ENCODE results near the gene EIF4G1.
"Not testable (repeated sequence)": the region's sequence is repeated elsewhere in the genome, so short reads cannot be mapped to it uniquely, and the experiment has no call there.

EIF4G1 gene

DNA sequence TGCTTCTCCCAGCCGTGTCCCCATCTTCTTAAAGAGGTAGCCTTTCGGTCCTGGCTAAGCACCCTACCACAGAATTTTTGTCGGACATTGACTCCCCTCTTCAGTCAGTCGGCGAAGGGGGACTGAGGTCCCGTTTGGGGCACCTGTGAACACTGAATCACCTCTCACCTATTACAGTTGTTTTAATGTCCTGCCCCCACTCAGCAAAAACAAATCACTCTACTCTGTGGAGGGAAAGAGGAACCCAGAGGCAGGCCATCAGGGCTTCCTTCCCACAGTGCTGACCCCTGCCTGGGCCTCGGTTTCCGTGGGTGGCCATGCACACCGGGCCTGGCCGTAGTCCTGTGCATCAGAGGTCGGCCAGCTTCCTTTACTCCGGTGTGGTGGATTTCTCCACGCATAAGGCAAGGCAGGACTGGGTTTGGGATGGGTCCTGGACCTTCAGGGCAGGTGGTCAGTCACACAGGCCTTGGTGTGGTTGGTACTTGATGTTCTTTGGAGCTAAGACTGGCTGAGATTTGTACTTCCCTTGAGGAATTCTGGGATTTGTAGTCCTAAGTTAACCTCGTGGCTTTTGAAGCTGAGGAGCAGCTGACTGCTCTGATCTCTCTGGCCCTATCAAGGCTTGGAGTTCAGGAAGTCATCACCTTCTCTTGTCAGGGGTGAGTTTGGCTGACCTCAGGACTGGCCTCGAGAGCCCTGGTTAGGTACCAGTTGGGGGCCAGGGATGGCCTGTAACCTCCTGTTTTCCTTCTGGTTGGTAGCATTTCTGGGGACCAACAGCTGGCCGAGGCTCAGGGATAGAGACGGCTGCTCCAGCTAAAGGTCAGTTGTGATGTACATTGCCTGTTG, 22.4 kb downstream of the EIF4G1 start:
- DNase-seq = no peak

DNA sequence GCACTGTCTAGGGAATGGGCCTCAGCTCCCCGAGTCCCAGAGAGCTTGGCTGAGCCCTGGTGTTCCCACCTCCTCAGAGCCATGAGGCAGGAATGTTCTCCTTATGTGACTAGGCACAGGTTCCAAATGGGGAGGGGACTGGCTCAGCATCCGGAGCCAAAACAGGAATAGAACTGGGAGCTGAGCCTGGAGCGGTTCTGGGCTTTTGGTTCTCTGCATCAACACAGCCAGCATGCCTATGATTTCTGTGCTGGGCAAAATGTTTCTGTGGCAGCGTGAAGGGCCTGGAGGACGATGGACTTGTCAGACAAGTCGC, 23.0 kb downstream of the EIF4G1 start, which contains the start of gene FAM131A:
Gene FAM131A (plus strand): TSS at position 202 of the 316 bp plus-strand sequence. CDS start 31 bp downstream, at position 233.
- DNase-seq = no peak

DNA sequence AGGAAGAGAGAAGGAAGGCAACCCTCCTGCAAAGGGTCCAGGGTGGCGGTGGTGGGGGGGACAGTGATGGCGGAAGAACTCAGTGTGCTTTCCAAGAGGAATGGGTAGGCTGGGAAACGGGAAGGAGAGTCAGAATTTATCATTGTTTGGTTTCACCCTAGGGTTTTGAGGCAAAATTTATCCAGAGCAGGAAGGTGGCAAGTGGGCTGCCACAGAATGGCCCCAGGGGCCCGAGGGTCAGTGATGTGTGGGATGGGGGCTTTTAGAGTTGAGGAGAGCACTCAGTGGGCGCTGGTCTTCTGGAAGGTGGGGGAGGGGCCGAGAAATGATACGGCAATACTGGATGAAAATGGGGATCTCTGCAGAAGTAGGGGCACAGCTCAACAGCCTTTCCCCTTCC, 23.6 kb downstream of the EIF4G1 start:
- DNase-seq = no peak

DNA sequence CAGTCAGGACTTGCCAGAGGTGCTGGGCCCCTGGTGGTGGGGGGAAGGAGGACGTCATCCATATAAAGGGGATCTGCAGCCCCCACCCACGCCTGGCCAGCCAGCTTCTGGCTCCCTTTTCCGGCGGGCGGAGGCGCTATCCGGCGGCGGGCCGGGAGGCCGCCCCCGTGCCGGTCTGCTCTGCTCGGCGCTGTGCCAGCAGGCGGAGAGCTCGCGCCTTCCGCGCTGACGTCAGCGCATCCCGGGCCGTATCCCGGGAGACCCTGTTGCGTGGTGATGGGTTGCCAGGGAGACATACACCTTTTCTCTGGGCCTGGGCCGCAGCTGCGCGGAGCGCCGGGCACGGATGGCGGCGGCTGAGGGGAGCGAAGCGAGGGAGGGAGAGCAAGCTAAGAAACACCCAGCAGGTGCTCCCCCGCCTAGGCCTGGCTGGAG, 24.1 kb downstream of the EIF4G1 start:
- DNase-seq = no peak

DNA sequence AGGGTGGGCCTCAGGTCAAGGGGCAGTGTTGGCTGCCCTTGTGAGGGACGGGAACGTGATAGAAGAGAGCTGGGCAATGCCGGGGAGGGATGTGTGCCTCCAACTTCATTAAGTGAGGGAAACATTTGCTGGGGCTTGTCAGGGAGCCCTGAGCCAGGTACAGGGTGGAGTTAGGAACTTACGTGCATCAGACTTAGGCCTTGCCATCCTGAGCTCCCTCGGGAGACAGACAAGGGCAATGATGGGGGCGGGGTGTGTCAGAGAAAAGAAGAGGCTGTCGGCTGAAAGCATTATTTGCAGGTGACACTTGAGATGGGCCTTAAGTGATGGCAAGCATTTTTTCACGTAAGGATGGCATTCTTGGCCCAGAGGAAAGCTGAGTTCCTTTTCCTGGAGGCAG, 24.6 kb downstream of the EIF4G1 start:
- DNase-seq = no peak

DNA sequence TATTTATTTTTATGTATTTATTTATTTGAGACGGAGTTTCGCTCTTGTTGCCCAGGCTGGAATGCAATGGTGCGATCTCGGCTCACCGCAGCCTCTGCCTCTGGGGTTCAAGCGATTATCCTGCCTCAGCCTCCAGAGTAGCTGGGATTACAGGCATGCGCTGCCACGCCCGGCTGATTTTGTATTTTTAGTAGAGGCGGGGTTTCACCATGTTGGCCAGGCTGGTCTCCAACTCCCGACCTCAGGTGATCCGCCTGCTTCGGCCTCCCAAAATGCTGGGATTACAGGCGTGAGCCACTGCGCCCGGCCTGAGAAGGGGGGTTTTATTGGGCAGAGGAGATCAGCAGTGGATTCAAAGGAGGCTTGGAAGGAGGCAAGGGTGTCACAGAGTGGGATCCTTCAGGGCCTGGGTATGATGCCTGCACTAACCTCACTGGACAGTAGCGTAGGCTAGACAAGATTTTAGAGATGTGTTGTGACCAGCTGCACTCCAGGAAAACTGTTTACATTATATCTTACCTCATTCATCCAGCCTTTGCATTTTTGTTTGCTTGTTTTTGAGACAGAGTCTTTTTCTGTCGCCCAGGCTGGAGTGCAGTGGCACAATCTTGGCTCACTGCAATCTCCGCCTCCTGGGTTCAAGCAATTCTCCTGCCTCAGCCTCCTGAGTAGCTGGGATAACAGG, 25.2 kb downstream of the EIF4G1 start:
- DNase-seq = not testable (repeated sequence)

DNA sequence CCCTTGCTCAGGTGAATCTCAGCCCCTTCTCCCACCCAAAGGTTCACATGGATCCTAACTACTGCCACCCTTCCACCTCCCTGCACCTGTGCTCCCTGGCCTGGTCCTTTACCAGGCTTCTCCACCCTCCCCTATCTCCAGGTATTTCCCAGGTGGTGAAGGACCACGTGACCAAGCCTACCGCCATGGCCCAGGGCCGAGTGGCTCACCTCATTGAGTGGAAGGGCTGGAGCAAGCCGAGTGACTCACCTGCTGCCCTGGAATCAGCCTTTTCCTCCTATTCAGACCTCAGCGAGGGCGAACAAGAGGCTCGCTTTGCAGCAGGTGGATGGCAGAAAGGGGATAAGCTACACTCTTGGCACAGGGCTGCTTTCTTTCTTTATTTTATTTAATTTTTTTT, 27.5 kb downstream of the EIF4G1 start:
- DNase-seq = no peak

DNA sequence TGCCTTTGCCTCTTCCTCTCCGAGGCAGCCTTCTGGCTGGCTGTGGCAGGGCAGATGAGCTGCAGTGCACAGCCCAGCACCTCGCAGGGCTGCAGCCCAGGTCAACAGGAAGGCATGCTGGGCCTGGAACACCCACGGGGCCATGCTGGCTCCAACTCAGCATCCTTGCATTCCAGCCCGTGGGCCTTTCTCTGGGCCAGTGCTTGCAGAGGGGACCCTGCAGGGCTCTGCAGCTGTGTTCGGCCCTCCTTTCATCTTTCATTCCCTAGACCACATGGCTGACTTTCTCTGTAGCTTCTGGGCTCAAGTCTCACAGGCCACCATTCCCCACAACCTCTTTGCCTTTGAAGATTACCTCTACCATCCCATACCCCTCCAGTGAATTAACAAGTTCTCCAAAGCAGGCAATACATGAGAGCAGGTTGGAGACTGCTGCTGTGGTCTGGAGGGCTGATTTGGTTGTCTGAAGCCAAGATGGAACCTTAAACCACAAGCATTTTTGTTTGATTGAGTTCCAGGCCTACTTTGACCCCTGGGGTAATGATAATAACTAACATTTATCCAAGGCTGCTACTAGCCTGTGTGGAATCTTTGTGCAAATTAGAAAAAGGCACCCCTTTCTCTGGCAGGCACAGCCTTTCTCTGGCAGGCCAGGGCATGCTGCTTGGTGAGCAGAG, 28.9 kb downstream of the EIF4G1 start:
- DNase-seq = no peak

DNA sequence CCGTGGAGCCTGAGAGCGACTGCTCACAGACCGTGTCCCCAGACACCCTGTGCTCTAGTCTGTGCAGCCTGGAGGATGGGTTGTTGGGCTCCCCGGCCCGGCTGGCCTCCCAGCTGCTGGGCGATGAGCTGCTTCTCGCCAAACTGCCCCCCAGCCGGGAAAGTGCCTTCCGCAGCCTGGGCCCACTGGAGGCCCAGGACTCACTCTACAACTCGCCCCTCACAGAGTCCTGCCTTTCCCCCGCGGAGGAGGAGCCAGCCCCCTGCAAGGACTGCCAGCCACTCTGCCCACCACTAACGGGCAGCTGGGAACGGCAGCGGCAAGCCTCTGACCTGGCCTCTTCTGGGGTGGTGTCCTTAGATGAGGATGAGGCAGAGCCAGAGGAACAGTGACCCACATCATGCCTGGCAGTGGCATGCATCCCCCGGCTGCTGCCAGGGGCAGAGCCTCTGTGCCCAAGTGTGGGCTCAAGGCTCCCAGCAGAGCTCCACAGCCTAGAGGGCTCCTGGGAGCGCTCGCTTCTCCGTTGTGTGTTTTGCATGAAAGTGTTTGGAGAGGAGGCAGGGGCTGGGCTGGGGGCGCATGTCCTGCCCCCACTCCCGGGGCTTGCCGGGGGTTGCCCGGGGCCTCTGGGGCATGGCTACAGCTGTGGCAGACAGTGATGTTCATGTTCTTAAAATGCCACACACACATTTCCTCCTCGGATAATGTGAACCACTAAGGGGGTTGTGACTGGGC, 30.3 kb downstream of the EIF4G1 start:
- DNase-seq = no peak

DNA sequence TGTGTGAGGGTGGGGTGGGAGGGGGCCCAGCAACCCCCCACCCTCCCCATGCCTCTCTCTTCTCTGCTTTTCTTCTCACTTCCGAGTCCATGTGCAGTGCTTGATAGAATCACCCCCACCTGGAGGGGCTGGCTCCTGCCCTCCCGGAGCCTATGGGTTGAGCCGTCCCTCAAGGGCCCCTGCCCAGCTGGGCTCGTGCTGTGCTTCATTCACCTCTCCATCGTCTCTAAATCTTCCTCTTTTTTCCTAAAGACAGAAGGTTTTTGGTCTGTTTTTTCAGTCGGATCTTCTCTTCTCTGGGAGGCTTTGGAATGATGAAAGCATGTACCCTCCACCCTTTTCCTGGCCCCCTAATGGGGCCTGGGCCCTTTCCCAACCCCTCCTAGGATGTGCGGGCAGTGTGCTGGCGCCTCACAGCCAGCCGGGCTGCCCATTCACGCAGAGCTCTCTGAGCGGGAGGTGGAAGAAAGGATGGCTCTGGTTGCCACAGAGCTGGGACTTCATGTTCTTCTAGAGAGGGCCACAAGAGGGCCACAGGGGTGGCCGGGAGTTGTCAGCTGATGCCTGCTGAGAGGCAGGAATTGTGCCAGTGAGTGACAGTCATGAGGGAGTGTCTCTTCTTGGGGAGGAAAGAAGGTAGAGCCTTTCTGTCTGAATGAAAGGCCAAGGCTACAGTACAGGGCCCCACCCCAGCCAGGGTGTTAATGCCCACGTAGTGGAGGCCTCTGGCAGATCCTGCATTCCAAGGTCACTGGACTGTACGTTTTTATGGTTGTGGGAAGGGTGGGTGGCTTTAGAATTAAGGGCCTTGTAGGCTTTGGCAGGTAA, 31.1 kb downstream of the EIF4G1 start:
- no peak for DNase-seq

DNA sequence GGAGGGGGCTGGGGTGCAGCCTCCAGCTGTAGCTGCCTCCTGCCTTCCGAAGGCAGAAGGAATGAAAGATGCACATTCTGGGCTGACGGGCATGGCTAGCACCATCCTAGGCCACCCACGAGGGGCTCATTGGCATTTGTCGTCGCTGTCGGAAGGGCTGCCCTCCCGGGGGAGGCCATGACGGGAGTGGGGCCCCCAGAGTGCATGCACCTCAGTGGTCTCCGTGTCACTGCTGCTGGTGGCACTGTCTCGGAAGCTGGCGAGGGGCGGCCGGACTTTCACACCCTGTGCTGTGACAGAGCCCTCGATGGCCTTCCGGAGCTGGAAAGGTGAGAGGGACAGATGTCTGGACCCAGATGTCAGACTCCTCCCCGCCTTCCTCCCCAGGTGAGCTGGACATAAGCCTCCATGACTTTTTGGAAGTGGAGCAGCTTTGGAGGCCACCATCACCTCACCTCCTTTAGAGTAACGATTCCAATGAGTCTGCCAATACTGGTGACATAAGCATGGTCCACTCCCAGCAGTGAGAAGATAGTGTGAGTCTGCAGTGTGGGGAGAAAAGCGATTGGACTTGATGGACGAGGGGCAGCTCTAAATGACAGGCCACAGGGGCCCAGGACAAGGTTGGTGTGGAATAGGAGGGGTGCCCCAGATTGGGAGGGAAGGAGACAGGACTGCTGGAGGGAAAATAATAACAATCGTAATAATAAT, 32.2 kb downstream of the EIF4G1 start:
- no peak for DNase-seq

DNA sequence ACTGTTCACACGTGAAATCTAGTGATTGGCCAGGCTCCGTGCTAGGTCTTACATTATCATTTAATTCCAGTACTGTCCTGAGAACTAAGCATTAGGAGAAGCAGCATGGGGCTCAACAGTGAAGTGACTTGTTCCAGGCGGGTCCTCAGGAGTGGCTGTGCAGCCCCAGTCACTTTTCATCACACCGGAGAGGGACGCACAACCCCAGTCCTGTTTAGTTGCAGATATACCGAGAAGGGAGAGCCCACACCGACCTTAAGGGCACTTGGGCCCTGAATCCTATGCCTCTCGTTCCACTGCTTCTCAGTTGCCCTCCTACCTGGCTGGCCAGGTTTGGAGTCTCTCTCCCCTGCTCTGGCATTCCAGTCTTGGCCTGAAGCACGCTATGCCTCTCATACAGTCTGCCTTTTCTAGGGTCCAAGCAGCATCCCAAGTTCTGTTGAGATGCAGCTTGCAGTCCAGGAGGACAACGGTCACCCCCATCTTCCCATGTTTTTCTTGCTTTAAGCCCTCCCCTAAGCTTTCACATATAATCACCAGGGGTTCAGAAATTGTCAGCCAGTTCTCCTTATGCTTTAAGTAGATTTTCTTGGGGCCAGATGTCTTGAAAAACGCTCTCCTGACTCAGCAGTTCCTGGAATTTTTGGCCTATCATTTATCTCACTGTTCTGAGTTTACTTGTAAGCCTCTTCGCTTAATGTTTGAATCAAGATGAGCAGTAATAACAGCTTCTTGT, 33.1 kb downstream of the EIF4G1 start:
- DNase-seq = no peak

DNA sequence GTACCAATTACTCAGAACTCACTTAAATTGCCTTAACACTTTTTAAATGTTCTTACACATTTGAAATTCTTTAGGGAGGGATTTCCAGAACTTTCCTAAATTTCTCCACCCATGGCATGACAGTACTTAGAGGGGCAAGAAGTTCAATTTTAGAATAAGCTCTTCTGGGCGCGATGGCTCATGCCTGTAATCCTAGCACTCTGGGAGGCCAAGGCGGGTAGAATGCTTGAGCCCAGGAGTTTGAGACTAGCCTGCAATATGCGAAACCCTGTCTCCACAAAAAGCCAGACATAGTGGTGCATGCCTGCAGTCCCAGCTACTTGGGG, 33.6 kb downstream of the EIF4G1 start:
- DNase-seq = no peak

DNA sequence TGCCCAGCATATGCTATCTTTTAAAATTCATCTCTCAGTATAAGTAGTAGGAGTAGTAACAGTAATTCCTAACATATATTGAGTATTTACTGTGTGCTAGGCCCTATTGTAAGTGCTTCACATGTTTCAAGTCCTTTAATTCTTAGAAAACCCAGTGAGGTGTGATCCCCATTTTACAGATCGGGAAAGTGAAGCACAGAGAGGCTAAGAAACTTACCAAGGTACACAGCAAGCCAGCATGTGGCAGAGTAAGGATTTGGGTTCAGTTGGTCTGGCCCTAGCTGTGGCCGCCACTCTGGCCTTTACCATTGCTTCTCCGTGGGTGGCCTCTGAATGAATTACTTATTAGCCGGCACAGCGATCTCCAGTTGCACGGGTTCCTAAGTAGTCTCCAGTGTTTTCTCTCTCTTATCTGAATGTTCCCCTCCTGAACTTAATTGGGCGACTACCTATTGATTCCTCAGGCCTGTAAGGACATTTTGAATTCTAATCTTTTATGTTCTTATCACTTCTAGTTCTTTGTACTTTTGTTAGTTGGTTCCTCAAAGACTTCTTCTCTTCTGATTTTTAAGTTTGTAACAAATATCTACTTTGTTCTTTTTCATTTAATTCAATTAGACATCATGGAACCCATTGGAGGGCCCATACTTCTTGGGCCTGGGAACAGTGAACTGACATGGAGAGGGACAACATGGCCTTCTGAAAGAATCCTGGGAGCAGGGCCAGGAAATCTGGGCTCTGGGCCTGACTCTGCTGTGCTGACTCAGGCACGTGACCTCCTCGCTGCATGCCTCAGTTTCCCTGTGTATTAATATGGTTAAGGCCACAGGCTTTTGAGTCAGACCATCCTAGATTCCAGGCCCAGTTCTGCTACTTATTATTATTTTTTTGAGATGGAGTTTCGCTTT, 35.4 kb downstream of the EIF4G1 start:
- DNase-seq = no peak

DNA sequence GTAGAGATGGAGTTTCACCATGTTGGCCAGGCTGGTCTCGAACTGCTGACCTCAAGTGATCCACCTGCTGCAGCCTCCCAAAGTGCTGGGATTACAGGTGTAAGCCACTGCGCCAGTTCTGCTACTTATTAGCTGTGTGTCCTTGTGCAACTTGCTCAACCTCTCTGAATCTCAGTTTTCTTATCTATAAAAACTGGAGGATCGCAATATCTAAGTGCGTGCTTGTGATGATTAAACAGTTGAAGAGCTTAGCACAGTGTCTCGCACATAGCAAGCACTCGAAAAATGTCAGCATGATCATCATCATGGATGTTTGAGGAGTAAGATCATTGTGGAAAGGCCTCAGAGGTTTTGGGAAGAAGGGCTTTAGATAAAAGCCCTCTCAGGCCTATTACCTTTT, 36.2 kb downstream of the EIF4G1 start:
- DNase-seq = no peak

DNA sequence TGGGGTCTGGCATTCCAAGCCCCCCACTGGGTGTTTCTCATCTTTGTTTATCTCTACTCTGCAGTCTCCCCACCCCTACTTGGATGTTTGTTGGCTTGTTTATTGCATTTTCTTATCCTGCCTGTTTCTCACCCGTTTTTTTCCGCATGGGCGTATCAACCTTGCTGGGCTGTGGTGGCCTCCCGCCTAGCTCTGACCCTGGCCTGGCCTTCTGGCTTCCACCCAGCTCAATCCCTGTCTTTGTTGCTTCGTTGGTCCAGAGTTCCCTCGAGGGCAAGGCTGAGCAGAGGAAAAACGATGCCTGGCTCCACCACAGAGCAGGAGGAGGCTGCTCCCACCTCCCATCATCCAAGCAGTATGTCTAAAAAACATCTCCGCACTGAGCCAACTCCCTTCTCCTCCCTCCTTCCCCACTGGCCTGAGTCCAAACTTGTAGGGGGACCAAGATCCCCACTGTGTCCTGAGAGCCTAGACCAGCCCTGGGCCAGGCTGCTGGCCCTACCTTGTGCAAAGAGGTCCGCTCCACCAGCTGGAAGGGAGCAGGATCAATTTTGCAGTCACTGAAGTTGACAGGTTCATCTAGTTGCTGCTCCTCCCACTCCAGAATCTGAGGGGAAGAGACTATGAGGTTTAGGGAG, 37.2 kb downstream of the EIF4G1 start:
- DNase-seq = no peak

DNA sequence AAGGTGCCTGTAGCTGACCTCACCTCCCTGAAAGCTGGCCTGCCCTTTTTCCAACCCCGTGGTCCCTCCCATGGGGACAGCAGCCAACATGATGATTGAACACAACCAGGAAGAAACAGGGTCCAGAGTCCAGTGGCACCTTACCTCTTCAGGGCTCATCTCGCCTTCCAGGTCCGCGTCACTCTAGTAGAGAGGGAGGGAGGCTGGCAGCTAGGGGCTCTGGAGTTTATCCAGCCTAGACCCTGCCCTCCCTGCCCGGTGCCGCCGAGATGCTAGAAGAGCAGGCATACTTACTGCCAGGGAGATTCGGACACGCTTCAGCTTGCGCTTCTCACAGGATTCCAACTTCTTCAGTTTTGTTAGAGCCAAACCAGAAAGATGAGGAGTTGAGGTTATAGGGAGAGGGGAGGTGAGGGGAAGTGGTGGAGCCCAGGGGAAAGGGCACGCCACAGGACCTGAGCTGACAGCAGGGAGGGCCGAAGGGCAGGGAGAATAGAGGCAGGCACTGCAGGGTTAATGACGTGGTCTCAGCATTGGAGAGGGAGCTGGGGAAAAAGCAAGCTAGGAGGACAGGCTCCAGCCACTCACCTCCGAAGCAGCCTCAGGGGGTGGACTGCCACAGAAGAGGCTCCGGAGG, 37.9 kb downstream of the EIF4G1 start:
- no peak for DNase-seq

DNA sequence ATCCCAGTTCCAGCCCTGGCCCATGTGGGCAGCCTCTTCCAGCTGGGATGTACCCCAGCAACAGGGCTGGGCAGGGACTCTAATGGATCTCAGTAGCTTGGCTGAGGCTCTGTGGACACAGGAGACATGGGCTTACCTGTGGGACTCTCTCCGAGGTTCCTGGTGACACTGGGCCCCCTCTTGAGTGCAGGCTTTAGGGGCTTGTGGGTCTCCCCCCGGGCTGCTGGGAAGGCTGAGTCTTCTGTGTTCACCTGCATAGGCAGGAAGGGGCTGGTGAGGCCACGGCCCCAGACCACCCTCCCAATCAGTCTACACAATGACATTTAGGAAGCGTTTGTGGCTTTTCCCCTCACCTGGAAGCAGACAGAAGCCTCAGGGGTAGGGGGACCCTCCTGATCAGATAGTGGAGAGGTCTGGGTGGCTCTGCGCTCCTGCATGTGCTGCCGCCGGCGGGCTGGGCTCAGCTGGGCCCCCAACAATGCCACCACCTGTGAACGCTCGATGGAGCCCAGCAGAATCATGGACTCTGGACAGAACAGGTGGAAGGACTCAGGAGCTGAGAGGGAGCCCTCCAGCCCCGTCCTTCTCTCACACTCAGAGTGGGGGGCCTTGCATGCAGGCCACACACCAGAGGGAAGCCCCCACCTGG, 38.6 kb downstream of the EIF4G1 start:
- DNase-seq = no peak
